B cell (primary cell): ENCODE data around the gene KTI12.
"Not testable (repeated sequence)": the region's sequence is repeated elsewhere in the genome, so short reads cannot be mapped to it uniquely, and the experiment has no call there.

Experiments used
- CTCF ChIP-seq: fragments of 200-600 bp; IDR thresholded peaks from one replicate; pipeline ENCODE4 v1.8.0; 2022; ENCODE audit warnings: antibody characterized with exemption, mild to moderate bottlenecking
- EZH2 ChIP-seq: IDR thresholded peaks from 2 replicates; pipeline ENCODE4 v1.6.1; 2012; ENCODE audit warnings: borderline replicate concordance, low read depth, mild to moderate bottlenecking, moderate library complexity, low read length; ENCODE audit not compliant: insufficient read depth, poor library complexity, severe bottlenecking

GRCh38 chr1:52045666-52046195, 12.1 kb upstream of the KTI12 start:
- not testable (repeated sequence) for TF ChIP-seq EZH2, CTCF
